Vagina (tissue), 2 donors: ENCODE measurements around the gene RTL9. TPM values are rescaled to one million over a fixed set of nuclear protein-coding genes. Genes with fewer than 3 reads are reported as not detected.

Experiments used
- DNase-seq, 2 donors: peaks; one replicate each; pipeline ENCODE4 v3.0.0-alpha.2; 2017; ENCODE audit errors: extremely low spot score in 2 of 2
- H3K27ac ChIP-seq: fragments of 200-600 bp; sonication (generic); one replicate; pipeline ENCODE4 v1.5.1; 2019
- H3K27me3 ChIP-seq: fragments of 200-600 bp; sonication (generic); one replicate; pipeline ENCODE4 v1.5.1; 2019
- H3K36me3 ChIP-seq, 2 donors: fragments of 200-600 bp; sonication (generic); one replicate each; pipeline ENCODE4 v1.5.1; 2017 to 2019
- H3K4me1 ChIP-seq: fragments of 200-600 bp; sonication (generic); one replicate; pipeline ENCODE4 v1.5.1; 2019
- H3K4me3 ChIP-seq, 2 donors: fragments of 200-600 bp; sonication (generic); 1 replicate in 1 of 2; 2 replicates in 1 of 2; pipeline ENCODE4 v1.5.1; 2016 to 2019
- H3K9me3 ChIP-seq: fragments of 200-600 bp; sonication (generic); one replicate; pipeline ENCODE4 v1.5.1; 2019
- CTCF ChIP-seq, 3 experiments: fragments of 450-650 bp in 2 of 3; fragments of 200-600 bp in 1 of 3; sonication (generic) in 1 of 3; IDR thresholded peaks; one replicate each; pipeline ENCODE4 v1.5.1; 2017 to 2019; ENCODE audit warnings: antibody characterized with exemption in 3 of 3, mild to moderate bottlenecking in 2 of 3, moderate library complexity in 2 of 3
- POLR2A ChIP-seq, 2 donors: fragments of 450-650 bp; IDR thresholded peaks; one replicate each; pipeline ENCODE4 v1.6.1; 2017; ENCODE audit warnings: antibody characterized with exemption in 2 of 2, mild to moderate bottlenecking in 2 of 2, moderate library complexity in 2 of 2
- POLR2AphosphoS5 ChIP-seq, 2 donors: sonication (generic); formaldehyde crosslinking; IDR thresholded peaks; one replicate each; pipeline ENCODE4 v1.9.0; 2017; ENCODE audit warnings: antibody characterized with exemption in 2 of 2, mild to moderate bottlenecking in 2 of 2, low read depth in 1 of 2; ENCODE audit not compliant: insufficient read depth in 1 of 2
- intact Hi-C: fragments of 100-400 bp; cut with DNase I; formaldehyde crosslinking; loops from one replicate; pipeline ENCODE4 v1.15.1; 2023
- total RNA-seq: library from RNA; depleted of rRNA; stranded (reverse); fragments of >200 nt; gene quantifications from one replicate; pipeline ENCODE4 v1.2.3, GENCODE V29; 2016

The RTL9 gene
- total RNA-seq, 1 donor from 2014 or later, result not detected

- no peak for DNase-seq
- Histone ChIP-seq H3K36me3 (no peaks in the 10 kb centered on the region), H3K27me3 (no peaks in the 10 kb centered on the region), H3K9me3 (no peaks in the 10 kb centered on the region), H3K4me3 (no peak overlapping the region), H3K4me1 (no peaks in the 10 kb centered on the region), H3K27ac (no peak overlapping the region)
- TF ChIP-seq POLR2A (IDR thresholded peaks at IDR 0.05), result no peak
- TF ChIP-seq CTCF (IDR thresholded peaks at IDR 0.05), result no peak
- no peak for TF ChIP-seq POLR2AphosphoS5 (IDR thresholded peaks at IDR 0.05; ENCODE audit: insufficient read depth in 1 of 2, low read depth in 1 of 2)
- intact Hi-C loops, result no loop called here
Observed at GRCh38 chrX:110374559-110374958, 15.9 kb downstream of the RTL9 start.

GRCh38 chrX:110381216-110381615 lies 22.6 kb downstream of the RTL9 start:
- intact Hi-C loops, result no loop called here
- H3K27ac ChIP-seq, result no peak overlapping the region
- DNase-seq, result no peak
- TF ChIP-seq POLR2AphosphoS5 (IDR thresholded peaks at IDR 0.05; ENCODE audit: insufficient read depth in 1 of 2, low read depth in 1 of 2), result no peak
- TF ChIP-seq POLR2A (IDR thresholded peaks at IDR 0.05), result no peak
- no peak for TF ChIP-seq CTCF (IDR thresholded peaks at IDR 0.05)
- H3K4me3 ChIP-seq, result no peak overlapping the region
- H3K9me3 ChIP-seq, result no peaks in the 10 kb centered on the region
- no peaks in the 10 kb centered on the region for H3K4me1 ChIP-seq
- no peaks in the 10 kb centered on the region for H3K27me3 ChIP-seq
- H3K36me3 ChIP-seq, result no peaks in the 10 kb centered on the region

GRCh38 chrX:110383414-110383813 lies 24.8 kb downstream of the RTL9 start:
- H3K9me3 ChIP-seq, result no peaks in the 10 kb centered on the region
- H3K27ac ChIP-seq, result no peak overlapping the region
- no peaks in the 10 kb centered on the region for H3K36me3 ChIP-seq
- TF ChIP-seq POLR2A (IDR thresholded peaks at IDR 0.05) (no peak), CTCF (IDR thresholded peaks at IDR 0.05) (no peak), POLR2AphosphoS5 (IDR thresholded peaks at IDR 0.05; ENCODE audit: insufficient read depth in 1 of 2, low read depth in 1 of 2) (no peak)
- no peak overlapping the region for H3K4me3 ChIP-seq
- no peak for DNase-seq
- no peaks in the 10 kb centered on the region for H3K4me1 ChIP-seq
- intact Hi-C loops, result no loop called here
- H3K27me3 ChIP-seq, result no peaks in the 10 kb centered on the region

GRCh38 chrX:110384490-110384889 lies 25.8 kb downstream of the RTL9 start:
- H3K9me3 ChIP-seq, result no peaks in the 10 kb centered on the region
- H3K36me3 ChIP-seq, result no peaks in the 10 kb centered on the region
- TF ChIP-seq CTCF (IDR thresholded peaks at IDR 0.05), result no peak
- no peak for TF ChIP-seq POLR2A (IDR thresholded peaks at IDR 0.05)
- TF ChIP-seq POLR2AphosphoS5 (IDR thresholded peaks at IDR 0.05; ENCODE audit: insufficient read depth in 1 of 2, low read depth in 1 of 2), result no peak
- H3K27me3 ChIP-seq, result no peaks in the 10 kb centered on the region
- H3K4me3 ChIP-seq, result no peak overlapping the region
- no peaks in the 10 kb centered on the region for H3K4me1 ChIP-seq
- intact Hi-C loops, result no loop called here
- H3K27ac ChIP-seq, result no peak overlapping the region
- no peak for DNase-seq

GRCh38 chrX:110389570-110389969 lies 30.9 kb downstream of the RTL9 start:
- no peaks in the 10 kb centered on the region for H3K4me1 ChIP-seq
- intact Hi-C loops, result no loop called here
- H3K9me3 ChIP-seq, result no peaks in the 10 kb centered on the region
- H3K27ac ChIP-seq, result no peak overlapping the region
- no peaks in the 10 kb centered on the region for H3K36me3 ChIP-seq
- H3K4me3 ChIP-seq, result no peak overlapping the region
- H3K27me3 ChIP-seq, result no peaks in the 10 kb centered on the region
- TF ChIP-seq POLR2AphosphoS5 (IDR thresholded peaks at IDR 0.05; ENCODE audit: insufficient read depth in 1 of 2, low read depth in 1 of 2) (no peak), CTCF (IDR thresholded peaks at IDR 0.05) (no peak), POLR2A (IDR thresholded peaks at IDR 0.05) (no peak)
- no peak for DNase-seq
